T-cell (primary cell): ENCODE data around the gene FDXACB1. TPM values are rescaled to one million over a fixed set of nuclear protein-coding genes. Genes with fewer than 3 reads are reported as not detected.

ENCODE experiments used
- ATAC-seq, 4 experiments: fragments of 200-7000 bp in 3 of 4; fragments of 150-1000 bp in 1 of 4; cut with Tn5 transposase; replicated peaks in 1 of 4; 1 replicate in 3 of 4; 2 replicates in 1 of 4; pipeline ENCODE4 v1.10.0; 2021; ENCODE audit warnings: moderate library complexity in 3 of 4, mild to moderate bottlenecking in 2 of 4, moderate number of reproducible peaks in 1 of 4
- CTCF ChIA-PET, 2 donors: fragments of 300-600 bp; sonication (Branson Sonifier 250); formaldehyde crosslinking; loops; one replicate each; lab custom pipeline; 2022; ENCODE audit warnings: antibody characterized with exemption in 2 of 2; lab: Charles Lee
- POLR2A ChIA-PET, 2 donors: fragments of 300-600 bp; sonication (Branson Sonifier 250); formaldehyde crosslinking; loops; one replicate each; lab custom pipeline; 2022; ENCODE audit warnings: antibody characterized with exemption in 2 of 2; lab: Charles Lee
- DNase-seq, 35 experiments: peaks; one replicate each; pipeline versions ENCODE4 v3.0.0 to v3.0.0-alpha.2; 2013 to 2023
- H3K27ac ChIP-seq: one replicate; pipeline ENCODE4 v1.5.1; 2013; ENCODE audit warnings: low read length
- H3K27me3 ChIP-seq, 2 experiments: replicated peaks in 1 of 2; 1 replicate in 1 of 2; 2 replicates in 1 of 2; pipeline versions ENCODE4 v1.6.1 to v1.7.0; 2013; ENCODE audit warnings: low read length in 1 of 2, mixed read lengths in 1 of 2; ENCODE audit not compliant: control insufficient read depth in 2 of 2, insufficient read depth in 2 of 2; ENCODE audit errors: extremely low read depth in 1 of 2
- H3K36me3 ChIP-seq, 2 donors: 1 replicate in 1 of 2; 2 replicates in 1 of 2; pipeline versions ENCODE4 v1.6.1 to v1.7.0; 2013; ENCODE audit warnings: low read length in 1 of 2; ENCODE audit not compliant: control insufficient read depth in 2 of 2, insufficient read depth in 1 of 2; ENCODE audit errors: extremely low read depth in 1 of 2
- H3K4me1 ChIP-seq, 2 experiments: 1 replicate in 1 of 2; 2 replicates in 1 of 2; pipeline versions ENCODE4 v1.6.1 to v1.7.0; 2013; ENCODE audit warnings: low read length in 2 of 2, mixed read lengths in 1 of 2; ENCODE audit not compliant: insufficient read depth in 2 of 2, control insufficient read depth in 1 of 2; ENCODE audit errors: extremely low read depth in 1 of 2
- H3K4me3 ChIP-seq, 2 donors: 1 replicate in 1 of 2; 2 replicates in 1 of 2; pipeline versions ENCODE4 v1.5.1 to v1.7.0; 2013; ENCODE audit warnings: mild to moderate bottlenecking in 2 of 2, low read length in 1 of 2, moderate library complexity in 1 of 2; ENCODE audit not compliant: control insufficient read depth in 1 of 2; ENCODE audit errors: extremely low read depth in 1 of 2
- H3K9me3 ChIP-seq: 2 replicates; pipeline ENCODE4 v1.7.0; 2013
- H3K27ac Mint-ChIP-seq, 2 donors: one replicate each; pipeline ENCODE4 v1.8.0; 2020 to 2021; ENCODE audit warnings: mild to moderate bottlenecking in 2 of 2, mixed read lengths in 2 of 2
- H3K27me3 Mint-ChIP-seq, 2 donors: one replicate each; pipeline ENCODE4 v1.8.0; 2021 to 2022; ENCODE audit warnings: mixed read lengths in 2 of 2
- H3K36me3 Mint-ChIP-seq: one replicate; pipeline ENCODE4 v1.8.0; 2021; ENCODE audit warnings: mixed read lengths
- H3K4me1 Mint-ChIP-seq, 3 donors: one replicate each; pipeline ENCODE4 v1.8.0; 2020 to 2022; ENCODE audit warnings: mixed read lengths in 3 of 3, mild to moderate bottlenecking in 1 of 3
- H3K4me3 Mint-ChIP-seq, 3 donors: one replicate each; pipeline ENCODE4 v1.8.0; 2020 to 2022; ENCODE audit warnings: mild to moderate bottlenecking in 3 of 3, mixed read lengths in 3 of 3, moderate library complexity in 3 of 3
- H3K9me3 Mint-ChIP-seq, 3 donors: one replicate each; pipeline ENCODE4 v1.8.0; 2020 to 2022; ENCODE audit warnings: mixed read lengths in 3 of 3
- WGBS: methylation state at CpG from one replicate; pipeline ENCODE4 v1.1.5; 2013; ENCODE audit warnings: missing lambda C conversion rate; ENCODE audit not compliant: insufficient coverage; 5-methylcytosine and 5-hydroxymethylcytosine counted together
- total RNA-seq, 35 experiments: library from RNA in 6 of 35; stranded (reverse) in 6 of 35; fragments of 120-200 nt in 1 of 35; gene quantifications; one replicate each; pipeline versions ENCODE4 v1.2.1 to v1.2.4 and lab custom pipeline; 2013 to 2026

The FDXACB1 gene
- total RNA-seq, 5 donors from 2014 or later (not counting 1 experiment from before 2014, with no cell fraction given), result 3.8 to 6.0 (median 4.3) TPM

- Mint-ChIP-seq H3K4me3 (no peak overlapping the region), H3K27ac (no peak overlapping the region), H3K9me3 (no peaks in the 10 kb centered on the region), H3K27me3 (no peaks in the 10 kb centered on the region), H3K4me1 (peaks cover 0 to 2% (median 0%) of the 10 kb centered on the region in 3 donors), H3K36me3 (peaks cover 51% of the 10 kb centered on the region)
- DNase-seq, result no peak
- CTCF ChIA-PET, result no interaction called here
- POLR2A ChIA-PET, result no interaction called here
- ATAC-seq, result no peak
- H3K36me3 ChIP-seq, result peaks cover 6 to 62% of the 10 kb centered on the region in 2 donors
- H3K4me1 ChIP-seq, result no peaks in the 10 kb centered on the region
- H3K27me3 ChIP-seq, result no peaks in the 10 kb centered on the region
- no peak overlapping the region for H3K4me3 ChIP-seq
- no CpG with 5 or more reads among the region's 1 CpG for WGBS
- no peaks in the 10 kb centered on the region for H3K9me3 ChIP-seq
- no peak overlapping the region for H3K27ac ChIP-seq
Observed at GRCh38 chr11:111836162-111836561, 42.8 kb downstream of the FDXACB1 start.

DNA sequence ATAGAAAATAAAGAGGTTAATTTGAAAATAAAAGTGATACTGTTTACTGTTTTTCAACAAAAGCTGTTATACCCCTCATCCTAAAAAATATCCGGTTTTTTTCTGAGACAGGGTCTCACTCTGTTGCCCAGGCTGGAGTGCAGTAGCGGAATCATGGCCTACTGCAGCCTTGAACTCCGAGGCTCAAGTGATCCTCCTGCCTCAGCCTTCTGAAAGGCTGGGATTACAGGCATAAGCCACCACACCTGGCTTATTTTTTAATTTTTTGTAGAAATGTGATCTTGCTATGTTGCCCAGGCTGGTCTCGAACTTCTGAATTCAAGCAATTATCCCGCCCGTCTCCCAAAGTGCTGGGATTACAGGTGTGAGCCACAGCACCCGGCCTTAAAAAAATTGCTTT lies 43.3 kb downstream of the FDXACB1 start:
- H3K27me3 ChIP-seq, result no peaks in the 10 kb centered on the region
- no peaks in the 10 kb centered on the region for H3K4me1 ChIP-seq
- 100% methylated on average over 2 of the region's 7 CpGs for WGBS
- H3K27ac ChIP-seq, result no peak overlapping the region
- no peak overlapping the region for H3K4me3 Mint-ChIP-seq
- no peak for DNase-seq
- H3K9me3 Mint-ChIP-seq, result no peaks in the 10 kb centered on the region
- ChIA-PET POLR2A (no interaction called here), CTCF (interaction anchor here (0.6 to 1.3 kb wide), 4 partner anchors 11 to 28 kb away, joined by 3 to 4 read pairs (median 4); no protein-coding TSS in a partner anchor)
- ATAC-seq, result no peak
- H3K9me3 ChIP-seq, result no peaks in the 10 kb centered on the region
- no peak overlapping the region for H3K27ac Mint-ChIP-seq
- peaks cover 51% of the 10 kb centered on the region for H3K36me3 Mint-ChIP-seq
- H3K4me1 Mint-ChIP-seq, result no peaks in the 10 kb centered on the region
- H3K4me3 ChIP-seq, result no peak overlapping the region
- peaks cover 6 to 63% of the 10 kb centered on the region in 2 donors for H3K36me3 ChIP-seq
- no peaks in the 10 kb centered on the region for H3K27me3 Mint-ChIP-seq

DNA sequence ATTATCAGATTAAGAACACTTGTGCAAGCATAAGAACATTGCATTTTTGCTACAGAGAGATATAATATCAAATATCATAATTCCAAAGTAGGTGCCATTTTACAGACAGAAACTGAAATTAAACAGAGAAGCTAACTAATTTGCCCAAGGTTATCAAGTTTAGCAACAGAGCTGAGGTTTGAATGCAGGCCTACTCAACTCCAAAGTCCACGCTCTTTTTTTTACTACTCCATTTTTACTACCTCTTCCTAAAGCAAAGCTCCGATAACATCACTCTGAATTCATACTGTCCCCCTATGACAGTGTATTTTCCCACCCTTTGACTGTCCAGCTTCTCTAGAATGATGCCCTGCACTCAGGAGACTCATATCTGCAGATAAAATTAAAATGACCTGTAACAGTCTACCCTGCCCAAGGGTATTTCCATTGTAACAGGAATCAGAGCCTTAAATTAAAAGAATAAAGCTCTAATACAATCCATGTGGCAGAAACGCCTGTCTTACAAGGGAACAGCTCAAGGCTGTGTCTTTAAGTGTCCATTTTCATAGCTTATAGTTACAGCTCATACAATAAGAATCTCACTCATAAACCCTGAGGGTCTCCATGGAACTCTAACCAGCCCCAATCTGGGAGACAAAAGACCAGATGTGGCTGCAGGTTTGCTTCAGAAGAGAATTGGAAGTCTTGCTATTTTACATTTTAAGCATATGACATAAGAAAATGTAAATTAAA lies 44.4 kb downstream of the FDXACB1 start:
- 94% methylated on average over 2 of the region's 3 CpGs for WGBS
- POLR2A ChIA-PET, result interaction anchor here in 1 of 2 donors (0.6 kb wide), 1 partner anchor 239 kb away, joined by 3 read pairs; no protein-coding TSS in a partner anchor
- Mint-ChIP-seq H3K27me3 (no peaks in the 10 kb centered on the region), H3K4me3 (no peak overlapping the region), H3K36me3 (peaks cover 58% of the 10 kb centered on the region), H3K4me1 (no peaks in the 10 kb centered on the region), H3K9me3 (no peaks in the 10 kb centered on the region), H3K27ac (no peak overlapping the region)
- Histone ChIP-seq H3K27ac (no peak overlapping the region), H3K9me3 (no peaks in the 10 kb centered on the region), H3K4me3 (no peak overlapping the region), H3K4me1 (no peaks in the 10 kb centered on the region), H3K27me3 (no peaks in the 10 kb centered on the region), H3K36me3 (peaks cover 9 to 61% of the 10 kb centered on the region in 2 donors)
- no peak for ATAC-seq
- CTCF ChIA-PET, result interaction anchor here (0.5 to 1.3 kb wide), 4 partner anchors 12 to 30 kb away, joined by 3 to 4 read pairs (median 3); no protein-coding TSS in a partner anchor
- no peak for DNase-seq

- no peak overlapping the region for H3K27ac ChIP-seq
- 100% methylated on average over 3 of the region's 4 CpGs for WGBS
- POLR2A ChIA-PET, result no interaction called here
- no peak overlapping the region for H3K4me3 Mint-ChIP-seq
- H3K27me3 ChIP-seq, result no peaks in the 10 kb centered on the region
- no peak overlapping the region for H3K27ac Mint-ChIP-seq
- no peak for ATAC-seq
- peaks cover 12 to 63% of the 10 kb centered on the region in 2 donors for H3K36me3 ChIP-seq
- no peaks in the 10 kb centered on the region for H3K27me3 Mint-ChIP-seq
- no peaks in the 10 kb centered on the region for H3K9me3 Mint-ChIP-seq
- H3K4me3 ChIP-seq, result no peak overlapping the region
- DNase-seq, result no peak
- no peaks in the 10 kb centered on the region for H3K4me1 Mint-ChIP-seq
- no peaks in the 10 kb centered on the region for H3K4me1 ChIP-seq
- H3K9me3 ChIP-seq, result no peaks in the 10 kb centered on the region
- CTCF ChIA-PET, result interaction anchor here in 1 of 2 donors (1.1 to 1.4 kb wide), 4 partner anchors 8 to 267 kb away, joined by 3 to 7 read pairs (median 4); no protein-coding TSS in a partner anchor
- peaks cover 63% of the 10 kb centered on the region for H3K36me3 Mint-ChIP-seq
Observed at GRCh38 chr11:111833524-111833923, 45.4 kb downstream of the FDXACB1 start.

GRCh38 chr11:111829185-111829968 lies 49.6 kb downstream of the FDXACB1 start:
- Histone ChIP-seq H3K9me3 (no peaks in the 10 kb centered on the region), H3K27ac (no peak overlapping the region), H3K36me3 (peaks cover 5 to 33% of the 10 kb centered on the region in 2 donors), H3K4me1 (no peaks in the 10 kb centered on the region), H3K4me3 (no peak overlapping the region), H3K27me3 (no peaks in the 10 kb centered on the region)
- no peak overlapping the region for H3K4me3 Mint-ChIP-seq
- 83% methylated on average over 1 of the region's 5 CpGs for WGBS
- H3K27me3 Mint-ChIP-seq, result no peaks in the 10 kb centered on the region
- ChIA-PET CTCF (no interaction called here), POLR2A (no interaction called here)
- H3K9me3 Mint-ChIP-seq, result no peaks in the 10 kb centered on the region
- no peaks in the 10 kb centered on the region for H3K4me1 Mint-ChIP-seq
- DNase-seq (no peak), ATAC-seq (no peak)
- H3K36me3 Mint-ChIP-seq, result peaks cover 56% of the 10 kb centered on the region
- no peak overlapping the region for H3K27ac Mint-ChIP-seq

DNA sequence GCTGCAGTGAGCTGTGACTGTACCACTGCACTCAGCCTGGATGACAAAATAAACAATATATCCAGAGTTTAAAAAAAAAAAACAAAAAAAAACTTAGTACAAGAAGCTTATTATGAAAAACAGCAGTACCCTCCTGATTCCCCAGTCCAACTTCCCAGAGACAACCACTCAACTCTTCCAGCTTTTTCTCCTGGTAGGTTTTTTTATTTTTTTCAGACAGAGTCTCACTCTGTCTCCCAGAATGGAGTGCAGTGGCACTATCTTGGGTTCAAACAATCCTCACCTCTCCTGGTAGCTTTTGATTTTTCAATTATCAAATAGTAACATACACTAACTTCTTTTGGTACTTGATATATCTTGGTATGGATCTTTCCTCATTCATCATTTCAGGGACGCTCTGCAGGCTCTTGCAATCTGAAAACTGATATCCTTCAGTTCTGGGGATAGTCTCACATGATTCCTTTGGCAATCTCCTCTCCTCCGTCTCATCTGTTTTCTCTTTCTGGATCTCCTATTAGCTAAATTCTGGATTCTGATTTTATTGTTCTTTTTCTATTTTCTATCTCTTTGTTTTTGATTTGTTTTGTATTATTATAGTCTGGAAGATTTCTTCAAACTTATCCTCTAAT lies 52.5 kb downstream of the FDXACB1 start:
- ChIA-PET POLR2A (interaction anchor here in 1 of 2 donors (0.7 kb wide), 1 partner anchor 29 kb away, joined by 4 read pairs; no protein-coding TSS in a partner anchor), CTCF (no interaction called here)
- H3K27ac Mint-ChIP-seq, result no peak overlapping the region
- no CpG with 5 or more reads among the region's 2 CpGs for WGBS
- no peaks in the 10 kb centered on the region for H3K27me3 ChIP-seq
- peaks cover 44% of the 10 kb centered on the region for H3K36me3 Mint-ChIP-seq
- no peaks in the 10 kb centered on the region for H3K4me1 ChIP-seq
- no peaks in the 10 kb centered on the region for H3K4me1 Mint-ChIP-seq
- DNase-seq (no peak), ATAC-seq (no peak)
- no peak overlapping the region for H3K4me3 ChIP-seq
- no peaks in the 10 kb centered on the region for H3K9me3 Mint-ChIP-seq
- no peaks in the 10 kb centered on the region for H3K27me3 Mint-ChIP-seq
- H3K4me3 Mint-ChIP-seq, result no peak overlapping the region
- no peaks in the 10 kb centered on the region for H3K9me3 ChIP-seq
- H3K27ac ChIP-seq, result no peak overlapping the region
- H3K36me3 ChIP-seq, result peaks cover 5 to 17% of the 10 kb centered on the region in 2 donors
